Prostate gland (tissue), 2 donors: ENCODE measurements around the gene MEF2A. TPM values are rescaled to one million over a fixed set of nuclear protein-coding genes. Genes with fewer than 3 reads are reported as not detected.

Source experiments
- DNase-seq: peaks from one replicate; pipeline ENCODE4 v3.0.0-alpha.2; 2019; ENCODE audit warnings: low spot score
- H3K27ac ChIP-seq, 2 donors: fragments of 200-600 bp; sonication (generic); 2 replicates each; pipeline ENCODE4 v1.5.1; 2017 to 2019
- H3K27me3 ChIP-seq: fragments of 200-600 bp; sonication (generic); replicated peaks from 2 replicates; pipeline ENCODE4 v1.5.1; 2019; ENCODE audit not compliant: insufficient read depth
- H3K36me3 ChIP-seq, 2 donors: fragments of 200-600 bp; sonication (generic); 1 replicate in 1 of 2; 2 replicates in 1 of 2; pipeline versions ENCODE4 v1.5.1 to v1.8.1; 2017 to 2019
- H3K4me1 ChIP-seq: fragments of 200-600 bp; sonication (generic); replicated peaks from 2 replicates; pipeline ENCODE4 v1.5.1; 2019
- H3K4me3 ChIP-seq, 2 donors: fragments of 200-600 bp; sonication (generic); 2 replicates each; pipeline ENCODE4 v1.5.1; 2017 to 2019
- H3K9me3 ChIP-seq: fragments of 200-600 bp; sonication (generic); 2 replicates; pipeline ENCODE4 v1.5.1; 2017
- CTCF ChIP-seq, 4 experiments: fragments of 200-600 bp in 2 of 4; fragments of 450-650 bp in 2 of 4; sonication (generic) in 2 of 4; IDR thresholded peaks; 1 replicate in 3 of 4; 2 replicates in 1 of 4; pipeline ENCODE4 v1.5.1; 2016 to 2019; ENCODE audit warnings: antibody characterized with exemption in 4 of 4, mild to moderate bottlenecking in 2 of 4, moderate library complexity in 2 of 4
- POLR2A ChIP-seq: fragments of 450-650 bp; IDR thresholded peaks from one replicate; pipeline ENCODE4 v1.6.1; 2016; ENCODE audit warnings: antibody characterized with exemption, mild to moderate bottlenecking
- POLR2AphosphoS5 ChIP-seq: sonication (generic); formaldehyde crosslinking; IDR thresholded peaks from one replicate; pipeline ENCODE4 v1.6.1; 2017; ENCODE audit warnings: antibody characterized with exemption
- WGBS: methylation state at CpG from one replicate; pipeline ENCODE4 v1.1.5; 2018; 5-methylcytosine and 5-hydroxymethylcytosine counted together
- intact Hi-C: fragments of 100-400 bp; cut with DNase I; formaldehyde crosslinking; loops from one replicate; pipeline ENCODE4 v1.14.2; 2022
- total RNA-seq, 2 donors: library from RNA; depleted of rRNA; stranded (reverse); fragments of >200 nt; gene quantifications; one replicate each; pipeline ENCODE4 v1.1.0, GENCODE V29; 2016

The MEF2A gene
- total RNA-seq, 2 donors from 2014 or later = 40.1 to 68.0 TPM

- Histone ChIP-seq H3K4me1 (no peaks in the 10 kb centered on the region), H3K27ac (no peak overlapping the region), H3K9me3 (no peaks in the 10 kb centered on the region), H3K4me3 (no peak overlapping the region), H3K36me3 (no peaks in the 10 kb centered on the region), H3K27me3 (no peaks in the 10 kb centered on the region)
- intact Hi-C loops = no loop called here
- TF ChIP-seq CTCF (IDR thresholded peaks at IDR 0.05) (no peak), POLR2AphosphoS5 (no peak), POLR2A (no peak)
- WGBS = 92% methylated on average over 3 of the region's 3 CpGs
- DNase-seq = no peak
These were observed 39.1 kb upstream of the MEF2A start for GRCh38 chr15:99526671-99527070.

GRCh38 chr15:99536422-99537040, 29.3 kb upstream of the MEF2A start:
- no peaks in the 10 kb centered on the region for H3K27me3 ChIP-seq
- no peaks in the 10 kb centered on the region for H3K36me3 ChIP-seq
- intact Hi-C loops = no loop called here
- DNase-seq = no peak
- no peaks in the 10 kb centered on the region for H3K9me3 ChIP-seq
- no peaks in the 10 kb centered on the region for H3K4me1 ChIP-seq
- H3K4me3 ChIP-seq = no peak overlapping the region
- TF ChIP-seq CTCF (IDR thresholded peaks at IDR 0.05) = no peak
- TF ChIP-seq POLR2AphosphoS5 = peak; percentile 17
- no peak overlapping the region for H3K27ac ChIP-seq
- 76% methylated on average over 4 of the region's 4 CpGs for WGBS

- TF ChIP-seq CTCF (IDR thresholded peaks at IDR 0.05) (no peak), POLR2AphosphoS5 (no peak), POLR2A (no peak)
- DNase-seq = no peak
- Histone ChIP-seq H3K27ac (no peak overlapping the region), H3K9me3 (no peaks in the 10 kb centered on the region), H3K4me3 (no peak overlapping the region), H3K27me3 (no peaks in the 10 kb centered on the region), H3K4me1 (no peaks in the 10 kb centered on the region), H3K36me3 (no peaks in the 10 kb centered on the region)
- intact Hi-C loops = no loop called here
- WGBS = 69% methylated on average over 4 of the region's 4 CpGs
These were observed 28.4 kb upstream of the MEF2A start for GRCh38 chr15:99537344-99537743.

GRCh38 chr15:99538261-99538660, 27.5 kb upstream of the MEF2A start:
- intact Hi-C loops = no loop called here
- H3K27ac ChIP-seq = no peak overlapping the region
- no peaks in the 10 kb centered on the region for H3K4me1 ChIP-seq
- no peak overlapping the region for H3K4me3 ChIP-seq
- 85% methylated on average over 1 of the region's 1 CpG for WGBS
- no peak for DNase-seq
- H3K9me3 ChIP-seq = no peaks in the 10 kb centered on the region
- H3K27me3 ChIP-seq = no peaks in the 10 kb centered on the region
- TF ChIP-seq POLR2AphosphoS5 (no peak), POLR2A (no peak), CTCF (IDR thresholded peaks at IDR 0.05) (no peak)
- H3K36me3 ChIP-seq = no peaks in the 10 kb centered on the region

DNA sequence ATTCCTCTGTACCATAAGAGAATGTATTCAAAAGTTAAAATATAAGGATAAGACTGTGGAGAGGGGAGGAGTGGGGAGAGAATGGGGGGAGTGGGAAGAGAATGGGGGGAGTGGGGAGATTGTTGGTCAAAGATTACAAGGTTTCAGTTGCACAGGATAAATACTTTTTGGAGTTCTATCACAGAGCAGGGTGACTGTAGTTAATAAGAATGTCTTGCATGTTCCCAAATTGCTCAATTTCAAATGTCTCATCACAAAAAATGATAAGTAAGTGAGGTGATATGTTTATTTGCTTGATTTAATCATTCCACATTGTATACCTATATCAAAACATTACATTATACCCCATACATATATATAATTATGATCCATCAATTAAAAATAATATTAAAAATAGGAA, 23.0 kb upstream of the MEF2A start:
- Histone ChIP-seq H3K36me3 (no peaks in the 10 kb centered on the region), H3K9me3 (no peaks in the 10 kb centered on the region), H3K27me3 (no peaks in the 10 kb centered on the region), H3K27ac (no peak overlapping the region), H3K4me1 (no peaks in the 10 kb centered on the region), H3K4me3 (no peak overlapping the region)
- intact Hi-C loops = no loop called here
- DNase-seq = no peak
- TF ChIP-seq POLR2A (no peak), CTCF (IDR thresholded peaks at IDR 0.05) (no peak), POLR2AphosphoS5 (no peak)
